H1 (cell line): Measurements from ENCODE around the gene VIPR2. TPM values are rescaled to one million over a fixed set of nuclear protein-coding genes. Genes with fewer than 3 reads are reported as not detected.

ENCODE experiments used
- CTCF ChIA-PET: fragments of 300-600 bp; sonication (Branson Sonifier 250); formaldehyde crosslinking; loops from one replicate; lab custom pipeline; 2021; ENCODE audit not compliant: partially characterized antibody; lab: Charles Lee
- POLR2A ChIA-PET: fragments of 300-600 bp; sonication (Branson Sonifier 250); formaldehyde crosslinking; loops from one replicate; lab custom pipeline; 2021; ENCODE audit warnings: inconsistent platforms; ENCODE audit not compliant: partially characterized antibody; lab: Charles Lee
- DNase-seq, 2 experiments: peaks; one replicate each; pipeline versions ENCODE4 v3.0.0 to v3.0.0-alpha.2; 2010 to 2022; ENCODE audit warnings: low spot score in 2 of 2, low read depth in 1 of 2, mixed read lengths in 1 of 2
- FAIRE-seq: peaks from 2 replicates; lab custom pipeline; 2011; peaks lifted over from hg19 to GRCh38; lab: Jason Lieb, UNC
- H2AFZ ChIP-seq: 2 replicates; pipeline ENCODE4 v1.8.1; 2012; ENCODE audit warnings: low read length, inconsistent platforms
- H2AK5ac ChIP-seq: 2 replicates; pipeline ENCODE4 v1.6.1; 2013; ENCODE audit warnings: low read depth, low read length
- H2BK120ac ChIP-seq: replicated peaks from 2 replicates; pipeline ENCODE3; 2013; ENCODE audit warnings: low read depth, low read length, inconsistent platforms
- H2BK12ac ChIP-seq: 2 replicates; pipeline ENCODE4 v1.6.1; 2013; ENCODE audit warnings: low read depth, low read length
- H2BK15ac ChIP-seq: 2 replicates; pipeline ENCODE4 v1.6.1; 2013; ENCODE audit warnings: low read length
- H2BK20ac ChIP-seq: 2 replicates; pipeline ENCODE4 v1.6.1; 2013; ENCODE audit warnings: low read length
- H2BK5ac ChIP-seq: 2 replicates; pipeline ENCODE4 v1.6.1; 2013; ENCODE audit warnings: low read depth, low read length
- H3K14ac ChIP-seq: 2 replicates; pipeline ENCODE4 v1.6.1; 2013; ENCODE audit warnings: inconsistent platforms; ENCODE audit not compliant: insufficient read length
- H3K18ac ChIP-seq: 2 replicates; pipeline ENCODE4 v1.6.1; 2013; ENCODE audit warnings: low read length; ENCODE audit errors: extremely low read depth
- H3K23ac ChIP-seq: 2 replicates; pipeline ENCODE4 v1.6.1; 2013; ENCODE audit warnings: inconsistent platforms; ENCODE audit not compliant: insufficient read length
- H3K23me2 ChIP-seq: 2 replicates; pipeline ENCODE4 v1.6.1; 2013; ENCODE audit warnings: low read depth, low read length
- H3K27ac ChIP-seq: 2 replicates; pipeline ENCODE4 v1.6.1; 2011; ENCODE audit warnings: low read depth, low read length, inconsistent platforms
- H3K27me3 ChIP-seq, 4 experiments: replicated peaks in 1 of 4; 1 replicate in 1 of 4; 2 replicates in 3 of 4; pipeline versions ENCODE4 v1.6.1 to v1.8.1; 2011 to 2013; ENCODE audit warnings: low read length in 3 of 4, mild to moderate bottlenecking in 3 of 4, inconsistent platforms in 2 of 4, mixed read lengths in 2 of 4, moderate library complexity in 1 of 4; ENCODE audit not compliant: control insufficient read depth in 3 of 4, insufficient read depth in 3 of 4; ENCODE audit errors: extremely low read depth in 1 of 4
- H3K36me3 ChIP-seq, 4 experiments: 2 replicates each; pipeline versions ENCODE4 v1.6.1 to v1.8.1; 2011 to 2013; ENCODE audit warnings: mild to moderate bottlenecking in 4 of 4, low read length in 3 of 4, moderate library complexity in 2 of 4, control low read depth in 1 of 4, inconsistent platforms in 1 of 4; ENCODE audit not compliant: insufficient read depth in 4 of 4, control insufficient read depth in 2 of 4
- H3K4ac ChIP-seq: replicated peaks from 2 replicates; pipeline ENCODE3; 2013; ENCODE audit warnings: low read length, low read depth, mixed read lengths, inconsistent platforms; ENCODE audit not compliant: insufficient read length
- H3K4me1 ChIP-seq, 4 experiments: replicated peaks in 1 of 4; 1 replicate in 1 of 4; 2 replicates in 3 of 4; pipeline versions ENCODE4 v1.6.1 to v1.8.1; 2011 to 2013; ENCODE audit warnings: low read length in 3 of 4, inconsistent platforms in 2 of 4, mixed read lengths in 1 of 4; ENCODE audit not compliant: insufficient read depth in 4 of 4, control insufficient read depth in 3 of 4
- H3K4me2 ChIP-seq, 2 experiments: 2 replicates each; pipeline versions ENCODE4 v1.6.1 to v1.8.1; 2011 to 2013; ENCODE audit warnings: low read depth in 2 of 2, low read length in 2 of 2, control low read depth in 1 of 2, inconsistent platforms in 1 of 2, mild to moderate bottlenecking in 1 of 2; ENCODE audit not compliant: insufficient read depth in 1 of 2
- H3K4me3 ChIP-seq, 4 experiments: fragments of 200-600, 300-600 bp in 1 of 4; sonication (generic), shearing (Covaris generic), sonication (Bioruptor Twin) in 1 of 4; 2 replicates each; pipeline versions ENCODE4 v1.5.1 to v1.8.1; 2011 to 2016; ENCODE audit warnings: low read length in 4 of 4, low read depth in 3 of 4, control low read depth in 2 of 4, inconsistent platforms in 2 of 4, mild to moderate bottlenecking in 2 of 4, mixed read lengths in 1 of 4, moderate library complexity in 1 of 4; ENCODE audit not compliant: insufficient read depth in 2 of 4; ENCODE audit errors: extremely low read depth in 1 of 4
- H3K56ac ChIP-seq: replicated peaks from 2 replicates; pipeline ENCODE3; 2013; ENCODE audit warnings: low read depth, mild to moderate bottlenecking, mixed read lengths, low read length, inconsistent platforms; ENCODE audit not compliant: insufficient read length
- H3K79me1 ChIP-seq: 2 replicates; pipeline ENCODE4 v1.6.1; 2013; ENCODE audit warnings: low read depth, low read length, control low read depth
- H3K79me2 ChIP-seq, 2 experiments: 2 replicates each; pipeline versions ENCODE4 v1.6.1 to v1.8.1; 2012 to 2013; ENCODE audit warnings: low read length in 2 of 2, mild to moderate bottlenecking in 2 of 2, inconsistent platforms in 1 of 2; ENCODE audit not compliant: insufficient read depth in 2 of 2, control insufficient read depth in 1 of 2
- H3K9ac ChIP-seq, 4 experiments: replicated peaks in 1 of 4; 1 replicate in 1 of 4; 2 replicates in 3 of 4; pipeline versions ENCODE4 v1.6.1 to v1.8.1; 2011 to 2013; ENCODE audit warnings: low read depth in 3 of 4, low read length in 3 of 4, control low read depth in 2 of 4, mild to moderate bottlenecking in 2 of 4, moderate library complexity in 2 of 4, inconsistent platforms in 1 of 4; ENCODE audit errors: extremely low read depth in 1 of 4
- H3K9me3 ChIP-seq, 2 experiments: 2 replicates each; pipeline versions ENCODE4 v1.6.1 to v1.8.1; 2012 to 2013; ENCODE audit warnings: mild to moderate bottlenecking in 2 of 2, moderate library complexity in 2 of 2, control low read depth in 1 of 2, inconsistent platforms in 1 of 2, low read depth in 1 of 2, low read length in 1 of 2, mixed read lengths in 1 of 2; ENCODE audit not compliant: insufficient read depth in 2 of 2
- H4K20me1 ChIP-seq, 2 experiments: replicated peaks in 1 of 2; 2 replicates each; pipeline versions ENCODE3 to v1.8.1; 2011 to 2013; ENCODE audit warnings: inconsistent platforms in 2 of 2, low read length in 2 of 2, mild to moderate bottlenecking in 1 of 2; ENCODE audit not compliant: insufficient read depth in 2 of 2, control insufficient read depth in 1 of 2
- H4K5ac ChIP-seq: 2 replicates; pipeline ENCODE4 v1.6.1; 2013; ENCODE audit warnings: low read length, low read depth, mixed read lengths, inconsistent platforms; ENCODE audit not compliant: insufficient read length
- H4K8ac ChIP-seq: 2 replicates; pipeline ENCODE4 v1.8.0; 2013; ENCODE audit warnings: mild to moderate bottlenecking, moderate library complexity, low read length, inconsistent platforms; ENCODE audit not compliant: insufficient read depth; ENCODE audit errors: extremely low read depth
- H4K91ac ChIP-seq: replicated peaks from 2 replicates; pipeline ENCODE3; 2013; ENCODE audit warnings: low read length, mixed read lengths, inconsistent platforms; ENCODE audit not compliant: insufficient read length
- BRCA1 ChIP-seq: IDR thresholded peaks from 2 replicates; pipeline ENCODE4 v1.6.1; 2012; ENCODE audit warnings: low read depth, low read length, improper control_type of control experiment
- E2F6 ChIP-seq: IDR thresholded peaks from 2 replicates; pipeline ENCODE4 v1.6.1; 2012; ENCODE audit warnings: inconsistent platforms
- NRF1 ChIP-seq: IDR thresholded peaks from 2 replicates; pipeline ENCODE4 v1.6.1; 2011; ENCODE audit warnings: mild to moderate bottlenecking, low read depth, low read length, improper control_type of control experiment
- PHF8 ChIP-seq: fragments of 200-600 bp; sonication (generic); conservative IDR thresholded peaks from 2 replicates; pipeline ENCODE4 v1.7.1; 2012; ENCODE audit warnings: low read depth, mild to moderate bottlenecking, inconsistent platforms, low read length, moderate library complexity
- POLR2AphosphoS5 ChIP-seq: IDR thresholded peaks from 2 replicates; pipeline ENCODE4 v1.6.1; 2011; ENCODE audit warnings: low read depth, low read length
- RNF2 ChIP-seq: fragments of 200-900, 300-1000 bp; sonication (generic); IDR thresholded peaks from 2 replicates; pipeline ENCODE4 v1.7.1; 2016; ENCODE audit warnings: borderline replicate concordance, low read depth, mild to moderate bottlenecking, antibody characterized with exemption, low read length; ENCODE audit not compliant: poor library complexity, severe bottlenecking; ENCODE audit errors: missing control alignments
- SAP30 ChIP-seq: fragments of 300-600 bp; sonication (generic); IDR thresholded peaks from 2 replicates; pipeline ENCODE4 v1.7.1; 2012; ENCODE audit warnings: low read length, moderate library complexity, mild to moderate bottlenecking, inconsistent platforms; ENCODE audit not compliant: insufficient read depth, insufficient replicate concordance
- SIRT6 ChIP-seq: IDR thresholded peaks from one replicate; pipeline ENCODE4 v1.7.1; 2012; ENCODE audit warnings: low read length, inconsistent platforms
- SUZ12 ChIP-seq: fragments of 200-600 bp; sonication (generic); IDR thresholded peaks from 2 replicates; pipeline ENCODE4 v1.6.1; 2012; ENCODE audit warnings: mild to moderate bottlenecking, inconsistent platforms, low read length, moderate library complexity, mixed read lengths
- TAF1 ChIP-seq: IDR thresholded peaks from 2 replicates; pipeline ENCODE4 v1.6.1; 2011; ENCODE audit warnings: mild to moderate bottlenecking, low read depth, low read length
- TCF12 ChIP-seq: IDR thresholded peaks from 2 replicates; pipeline ENCODE4 v1.6.1; 2011; ENCODE audit warnings: low read depth, mild to moderate bottlenecking, low read length
- TEAD4 ChIP-seq: IDR thresholded peaks from 2 replicates; pipeline ENCODE4 v1.6.1; 2012; ENCODE audit warnings: low read depth, low read length, inconsistent platforms, mixed read lengths
- YY1 ChIP-seq: IDR thresholded peaks from 2 replicates; pipeline ENCODE4 v1.6.1; 2011; ENCODE audit warnings: low read depth, mild to moderate bottlenecking, low read length
- ZNF274 ChIP-seq: IDR thresholded peaks from 2 replicates; pipeline ENCODE4 v1.7.0; 2012; ENCODE audit warnings: low read length, borderline replicate concordance; ENCODE audit errors: extremely low read depth
- WGBS, 2 experiments: shearing (Covaris generic) in 1 of 2; methylation state at CpG; one replicate each; pipeline versions ENCODE4 v1.1.6 to v1.1.7; 2013 to 2015; ENCODE audit warnings: low lambda C conversion rate in 2 of 2, mixed read lengths in 2 of 2, inconsistent platforms in 1 of 2, low coverage in 1 of 2, missing lambda C conversion rate in 1 of 2; ENCODE audit not compliant: insufficient replicate concordance in 2 of 2, insufficient coverage in 1 of 2, insufficient read length in 1 of 2; ENCODE audit errors: extremely low coverage in 1 of 2, missing lambda C conversion rate in 1 of 2; 5-methylcytosine and 5-hydroxymethylcytosine counted together
- polyA plus RNA-seq, 7 experiments: library from polyadenylated mRNA; depleted of rRNA in 3 of 7; stranded (reverse) in 5 of 7; unstranded in 2 of 7; fragments of >200 nt in 5 of 7; fragments of 200-250 nt in 2 of 7; gene quantifications; 1 replicate in 5 of 7; 2 replicates in 1 of 7; 4 replicates in 1 of 7; pipeline versions ENCODE4 v1.2.1 to v1.2.3, GENCODE V29; 2011 to 2013; ENCODE audit warnings: missing spikeins in 2 of 7, mixed read lengths in 2 of 7
- total RNA-seq: library from RNA; stranded (reverse); fragmentation: NEBNext Ultra II Directional; extraction: Animal tissue kit (Norgen Biotek cat#: 25700); gene quantifications from 2 replicates; pipeline ENCODE4 v1.2.1, GENCODE V29; 2021

VIPR2 gene
- total and polyA plus RNA-seq, 2 of the 8 experiments (the other 6 are each of a cell fraction or from before 2014, with no cell fraction given): 2.4 to 6.3 TPM

- no peak overlapping the region for H2BK20ac ChIP-seq
- H3K9ac ChIP-seq: no peak overlapping the region
- no peak overlapping the region for H2BK5ac ChIP-seq
- no peak for DNase-seq
- H3K79me2 ChIP-seq: no peaks in the 10 kb centered on the region; a peak in 1 of 4 replicates
- no peak for FAIRE-seq
- no peak overlapping the region for H3K4ac ChIP-seq
- H3K27me3 ChIP-seq: peaks cover 3 to 30% (median 22%) of the 10 kb centered on the region in 4 experiments
- no peak overlapping the region for H3K56ac ChIP-seq
- no peak overlapping the region for H3K4me3 ChIP-seq
- no peaks in the 10 kb centered on the region for H4K20me1 ChIP-seq
- H2AFZ ChIP-seq: no peak overlapping the region
- no peaks in the 10 kb centered on the region; a peak in 1 of 8 replicates for H3K36me3 ChIP-seq
- no peak overlapping the region for H2BK15ac ChIP-seq
- ChIA-PET POLR2A (no interaction called here), CTCF (no interaction called here)
- H2BK120ac ChIP-seq: no peak overlapping the region
- no peak overlapping the region for H3K27ac ChIP-seq
- no peak overlapping the region for H3K23ac ChIP-seq
- H3K23me2 ChIP-seq: peaks cover 8% of the 10 kb centered on the region; the same call in 1 of the 2 replicates
- H3K4me1 ChIP-seq: peaks cover 0 to 2% (median 0%) of the 10 kb centered on the region in 4 experiments; a peak in 1 of 7 replicates
- H3K14ac ChIP-seq: no peak overlapping the region
- H3K4me2 ChIP-seq: no peak overlapping the region
- H3K79me1 ChIP-seq: no peaks in the 10 kb centered on the region
- no peak overlapping the region for H2AK5ac ChIP-seq
- peaks cover 19 to 30% of the 10 kb centered on the region in 2 experiments for H3K9me3 ChIP-seq
- no peak overlapping the region for H2BK12ac ChIP-seq
- H4K5ac ChIP-seq: no peak overlapping the region
- H4K91ac ChIP-seq: no peak overlapping the region
- WGBS, 2 experiments: 59% methylated on average over 2 of the region's 2 CpGs; no CpG with 5 or more reads in 1 of the 2 experiments
- H4K8ac ChIP-seq: no peak overlapping the region
- H3K18ac ChIP-seq: no peak overlapping the region
- TF ChIP-seq SAP30 (no peak), PHF8 (no peak), POLR2AphosphoS5 (no peak), SUZ12 (no peak), SIRT6 (no peak), NRF1 (no peak), BRCA1 (no peak), RNF2 (no peak), TEAD4 (no peak), ZNF274 (no peak), E2F6 (no peak), TAF1 (no peak), TCF12 (no peak), YY1 (no peak)
These were observed 155.7 kb downstream of the VIPR2 start for GRCh38 chr7:158988996-158989395.
